Kidney (tissue), 14 donors: ENCODE data around the gene SMIM29. TPM values are rescaled to one million over a fixed set of nuclear protein-coding genes. Genes with fewer than 3 reads are reported as not detected.
"Not testable (repeated sequence)": the region's sequence is repeated elsewhere in the genome, so short reads cannot be mapped to it uniquely, and the experiment has no call there.

Experiments
- DNase-seq, 5 donors: peaks; one replicate each; pipeline ENCODE4 v3.0.0-alpha.2; 2013 to 2020
- FAIRE-seq: peaks from 2 replicates; lab custom pipeline; 2012; peaks lifted over from hg19 to GRCh38; lab: Jason Lieb, UNC
- H3K27ac ChIP-seq, 2 donors: one replicate each; pipeline ENCODE4 v1.7.0; 2013; ENCODE audit warnings: low read depth in 2 of 2, low read length in 2 of 2, inconsistent platforms in 1 of 2
- H3K27me3 ChIP-seq: one replicate; pipeline ENCODE4 v1.7.1; 2013; ENCODE audit warnings: low read length, inconsistent platforms; ENCODE audit not compliant: control insufficient read depth, insufficient read depth
- H3K36me3 ChIP-seq, 3 donors: one replicate each; pipeline versions ENCODE4 v1.7.0 to v1.7.1; 2013; ENCODE audit warnings: low read length in 3 of 3, control low read depth in 1 of 3, inconsistent platforms in 1 of 3; ENCODE audit not compliant: insufficient read depth in 3 of 3, control insufficient read depth in 2 of 3
- H3K4me1 ChIP-seq, 3 donors: one replicate each; pipeline versions ENCODE4 v1.7.0 to v1.7.1; 2013; ENCODE audit warnings: low read length in 3 of 3, inconsistent platforms in 1 of 3, low read depth in 1 of 3; ENCODE audit not compliant: control insufficient read depth in 2 of 3, insufficient read depth in 2 of 3
- H3K4me3 ChIP-seq, 3 donors: one replicate each; pipeline versions ENCODE4 v1.7.0 to v1.8.1; 2013; ENCODE audit warnings: low read length in 3 of 3, control low read depth in 1 of 3, inconsistent platforms in 1 of 3
- H3K9ac ChIP-seq, 3 donors: one replicate each; pipeline versions ENCODE4 v1.7.0 to v1.7.1; 2013; ENCODE audit warnings: low read length in 3 of 3, control low read depth in 1 of 3, inconsistent platforms in 1 of 3
- H3K9me3 ChIP-seq, 3 donors: one replicate each; pipeline versions ENCODE4 v1.7.0 to v1.7.1; 2013; ENCODE audit warnings: low read length in 3 of 3, control low read depth in 1 of 3, inconsistent platforms in 1 of 3; ENCODE audit not compliant: control insufficient read depth in 2 of 3, insufficient read depth in 1 of 3
- CTCF ChIP-seq: IDR thresholded peaks from 3 replicates; pipeline ENCODE4 v1.5.1; 2012; ENCODE audit warnings: mild to moderate bottlenecking, moderate library complexity, borderline replicate concordance; ENCODE audit not compliant: insufficient read depth; ENCODE audit errors: extremely low read depth
- intact Hi-C: fragments of 100-400 bp; cut with DNase I; formaldehyde crosslinking; loops from one replicate; pipeline ENCODE4 v1.11.1; 2022
- polyA plus RNA-seq: library from polyadenylated mRNA; stranded (reverse); fragments of 350-450 nt; fragmentation: Illumina TruSeq; extraction: RNeasy Lipid Tissue Mini Kit (QIAGEN cat#74804); gene quantifications from one replicate; pipeline ENCODE4 v1.2.3, GENCODE V29; 2014; ENCODE audit warnings: low read depth, low replicate concordance; ENCODE audit not compliant: insufficient read depth
- total RNA-seq: library from RNA; stranded (reverse); fragmentation: NEBNext Ultra II Directional; extraction: Animal tissue kit (Norgen Biotek cat#: 25700); gene quantifications from one replicate; pipeline ENCODE4 v1.2.1, GENCODE V29; 2021
- donor health status: control.
- donor health status: control.
- donor health status: control.
- donor health status: control.
- donor health status: control.
- donor health status: DM: yes; HTN: yes; CAD: no.
- donor health status: Normal renal cell carcinoma (clear cell type).

The SMIM29 gene
- total and polyA plus RNA-seq, 2 donors from 2014 or later = 22.6 to 53.5 TPM

- peaks cover 0 to 2% (median 0%) of the 10 kb centered on the region in 3 donors for H3K4me1 ChIP-seq
- no peak for TF ChIP-seq CTCF
- FAIRE-seq = no peak
- no peak overlapping the region for H3K9ac ChIP-seq
- no peak overlapping the region for H3K4me3 ChIP-seq
- H3K27ac ChIP-seq = no peak overlapping the region
- H3K27me3 ChIP-seq = no peaks in the 10 kb centered on the region
- no peaks in the 10 kb centered on the region for H3K9me3 ChIP-seq
- no peaks in the 10 kb centered on the region for H3K36me3 ChIP-seq
- no peak for DNase-seq
- intact Hi-C loops = no loop called here
Measured at GRCh38 chr6:34267746-34268145, 18.9 kb upstream of the SMIM29 start.

- H3K9ac ChIP-seq, H3K27me3 ChIP-seq, H3K27ac ChIP-seq, intact Hi-C loops, FAIRE-seq, H3K36me3 ChIP-seq, H3K9me3 ChIP-seq, H3K4me3 ChIP-seq, H3K4me1 ChIP-seq, DNase-seq: not testable (repeated sequence)
Measured at GRCh38 chr6:34263484-34263883, 14.7 kb upstream of the SMIM29 start.

- no peaks in the 10 kb centered on the region for H3K9me3 ChIP-seq
- intact Hi-C loops = no loop called here
- no peaks in the 10 kb centered on the region for H3K4me1 ChIP-seq
- H3K27ac ChIP-seq = no peak overlapping the region
- DNase-seq (no peak), FAIRE-seq (no peak)
- H3K36me3 ChIP-seq = no peaks in the 10 kb centered on the region
- H3K27me3 ChIP-seq = no peaks in the 10 kb centered on the region
- H3K4me3 ChIP-seq = no peak overlapping the region
- no peak overlapping the region for H3K9ac ChIP-seq
- no peak for TF ChIP-seq CTCF
Measured at GRCh38 chr6:34260576-34261267, 11.9 kb upstream of the SMIM29 start.

GRCh38 chr6:34259529-34260069, 10.8 kb upstream of the SMIM29 start:
- no peaks in the 10 kb centered on the region for H3K27me3 ChIP-seq
- no peak overlapping the region for H3K4me3 ChIP-seq
- DNase-seq (no peak), FAIRE-seq (no peak)
- intact Hi-C loops = no loop called here
- no peak overlapping the region for H3K9ac ChIP-seq
- no peak overlapping the region for H3K27ac ChIP-seq
- no peak for TF ChIP-seq CTCF
- H3K4me1 ChIP-seq = no peaks in the 10 kb centered on the region
- H3K9me3 ChIP-seq = no peaks in the 10 kb centered on the region
- no peaks in the 10 kb centered on the region for H3K36me3 ChIP-seq

GRCh38 chr6:34252395-34252794, 3.6 kb upstream of the SMIM29 start:
- FAIRE-seq, H3K9ac ChIP-seq, intact Hi-C loops, H3K4me3 ChIP-seq, H3K27me3 ChIP-seq, H3K9me3 ChIP-seq, H3K27ac ChIP-seq, H3K36me3 ChIP-seq, H3K4me1 ChIP-seq, DNase-seq: not testable (repeated sequence)
